ENCODE data around the gene TMEM81.

The TMEM81 gene

GRCh38 chr1:205111354-205111753, 27.1 kb upstream of the TMEM81 start:
- H3K9me3 ChIP-seq (ENCODE audit: control insufficient read depth, insufficient read depth, low read length) = no peaks in the 10 kb centered on the region
- no peak overlapping the region for H3K4me3 ChIP-seq (ENCODE audit: low read length)
- no peaks in the 10 kb centered on the region for H3K9me2 ChIP-seq (replicated peaks; ENCODE audit: control insufficient read depth, low read length)
- H3F3A ChIP-seq (ENCODE audit: control insufficient read depth, insufficient read depth) = peaks cover 5% of the 10 kb centered on the region; the same call in 1 of the 2 replicates
- peaks cover 32% of the 10 kb centered on the region for H3K4me1 ChIP-seq (ENCODE audit: control insufficient read depth, low read length)
- H3K27me3 ChIP-seq (ENCODE audit: control insufficient read depth, low read length) = no peaks in the 10 kb centered on the region
- TF ChIP-seq CTCF (IDR thresholded peaks at IDR 0.05; ENCODE audit: low read depth, low read length, poor library complexity, severe bottlenecking) = no peak
- no peak for TF ChIP-seq EZH2phosphoT487 (IDR thresholded peaks at IDR 0.05; ENCODE audit: borderline replicate concordance, low read length)
- peaks cover 67% of the 10 kb centered on the region for H3K36me3 ChIP-seq (ENCODE audit: control insufficient read depth, low read length)
- no peaks in the 10 kb centered on the region for H4K20me1 ChIP-seq (ENCODE audit: control insufficient read depth, insufficient read depth, low read depth, low read length)
- H3K79me2 ChIP-seq (ENCODE audit: control insufficient read depth, low read length) = peaks cover 31% of the 10 kb centered on the region
- H3K4me2 ChIP-seq (ENCODE audit: low read length) = peak overlapping the region; percentile 28; the same call in 1 of the 2 replicates
- H3K27ac ChIP-seq (ENCODE audit: low read depth, low read length) = peak overlapping the region; percentile 49

DNA sequence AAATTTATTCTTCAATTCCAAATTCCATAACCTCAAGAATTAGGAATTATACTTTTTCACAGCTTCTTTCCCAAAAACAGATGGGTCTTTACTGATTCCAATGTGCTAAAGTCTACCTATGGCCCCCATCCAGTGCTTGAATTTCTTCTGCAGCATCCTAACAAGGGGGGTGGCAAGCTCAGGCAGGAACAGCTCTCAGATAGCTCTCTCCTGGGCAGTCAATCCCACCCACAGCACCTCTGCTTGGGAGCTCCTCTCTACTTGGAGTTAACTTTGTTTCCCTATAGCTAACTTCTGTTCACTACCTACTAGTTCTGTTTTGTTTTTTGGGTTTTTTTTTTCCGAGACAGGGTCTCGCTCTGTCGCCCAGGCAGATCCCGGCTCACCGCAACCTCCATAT, 25.5 kb upstream of the TMEM81 start:
- H3K27me3 ChIP-seq (ENCODE audit: control insufficient read depth, low read length) = no peaks in the 10 kb centered on the region
- H3K9me3 ChIP-seq (ENCODE audit: control insufficient read depth, insufficient read depth, low read length) = no peaks in the 10 kb centered on the region
- peaks cover 26% of the 10 kb centered on the region for H3K79me2 ChIP-seq (ENCODE audit: control insufficient read depth, low read length)
- H3K4me1 ChIP-seq (ENCODE audit: control insufficient read depth, low read length) = peaks cover 32% of the 10 kb centered on the region
- H3F3A ChIP-seq (ENCODE audit: control insufficient read depth, insufficient read depth) = peaks cover 5% of the 10 kb centered on the region; the same call in 1 of the 2 replicates
- no peak overlapping the region for H3K27ac ChIP-seq (ENCODE audit: low read depth, low read length)
- no peaks in the 10 kb centered on the region for H4K20me1 ChIP-seq (ENCODE audit: control insufficient read depth, insufficient read depth, low read depth, low read length)
- TF ChIP-seq EZH2phosphoT487 (IDR thresholded peaks at IDR 0.05; ENCODE audit: borderline replicate concordance, low read length) (no peak), CTCF (IDR thresholded peaks at IDR 0.05; ENCODE audit: low read depth, low read length, poor library complexity, severe bottlenecking) (no peak)
- H3K4me2 ChIP-seq (ENCODE audit: low read length) = no peak overlapping the region; the same call in 1 of the 2 replicates
- no peaks in the 10 kb centered on the region for H3K9me2 ChIP-seq (replicated peaks; ENCODE audit: control insufficient read depth, low read length)
- peaks cover 72% of the 10 kb centered on the region for H3K36me3 ChIP-seq (ENCODE audit: control insufficient read depth, low read length)
- no peak overlapping the region for H3K4me3 ChIP-seq (ENCODE audit: low read length)

DNA sequence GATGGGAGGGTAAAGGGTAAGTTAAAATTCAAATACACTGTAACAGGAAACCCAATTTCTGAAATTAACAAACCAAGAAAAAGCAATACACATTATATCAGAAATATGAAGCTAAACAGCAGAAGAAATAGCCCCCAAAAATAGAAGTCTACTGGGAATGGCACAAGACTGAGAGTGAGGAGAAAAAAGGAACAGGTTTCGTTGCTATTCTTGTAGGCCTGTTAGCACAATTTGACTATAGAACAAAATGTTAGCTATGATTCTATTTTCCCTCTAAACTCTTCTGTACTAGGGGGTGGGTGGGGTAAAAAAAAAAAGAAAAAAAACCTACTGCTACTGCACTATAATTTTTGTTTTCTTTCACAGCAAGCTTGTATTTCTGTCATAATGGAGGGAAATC, 25.0 kb upstream of the TMEM81 start:
- Histone ChIP-seq H3K4me1 (ENCODE audit: control insufficient read depth, low read length) (peaks cover 32% of the 10 kb centered on the region), H3K27me3 (ENCODE audit: control insufficient read depth, low read length) (no peaks in the 10 kb centered on the region), H4K20me1 (ENCODE audit: control insufficient read depth, insufficient read depth, low read depth, low read length) (no peaks in the 10 kb centered on the region), H3K79me2 (ENCODE audit: control insufficient read depth, low read length) (peaks cover 25% of the 10 kb centered on the region), H3K36me3 (ENCODE audit: control insufficient read depth, low read length) (peaks cover 71% of the 10 kb centered on the region), H3F3A (ENCODE audit: control insufficient read depth, insufficient read depth) (peaks cover 5% of the 10 kb centered on the region; the same call in 1 of the 2 replicates), H3K9me3 (ENCODE audit: control insufficient read depth, insufficient read depth, low read length) (no peaks in the 10 kb centered on the region), H3K9me2 (replicated peaks; ENCODE audit: control insufficient read depth, low read length) (no peaks in the 10 kb centered on the region), H3K27ac (ENCODE audit: low read depth, low read length) (no peak overlapping the region), H3K4me2 (ENCODE audit: low read length) (no peak overlapping the region), H3K4me3 (ENCODE audit: low read length) (no peak overlapping the region)
- TF ChIP-seq CTCF (IDR thresholded peaks at IDR 0.05; ENCODE audit: low read depth, low read length, poor library complexity, severe bottlenecking) (no peak), EZH2phosphoT487 (IDR thresholded peaks at IDR 0.05; ENCODE audit: borderline replicate concordance, low read length) (no peak)
